Tibial artery (tissue), 4 donors: ENCODE data around the gene TSPAN9.

ENCODE experiments used
- DNase-seq, 2 donors: peaks; one replicate each; pipeline ENCODE4 v3.0.0-alpha.2; 2019
- H3K27ac ChIP-seq, 2 donors: fragments of 200-600 bp; sonication (generic) in 1 of 2; 1 replicate in 1 of 2; 2 replicates in 1 of 2; pipeline ENCODE4 v1.5.1; 2018 to 2019; ENCODE audit warnings: mild to moderate bottlenecking in 1 of 2
- H3K27me3 ChIP-seq, 2 donors: fragments of 200-600 bp; sonication (generic) in 1 of 2; one replicate each; pipeline versions ENCODE4 v1.5.1 to v1.6.0; 2016 to 2019
- H3K36me3 ChIP-seq, 3 donors: fragments of 200-600 bp; sonication (generic) in 2 of 3; one replicate each; pipeline ENCODE4 v1.5.1; 2016 to 2019; ENCODE audit warnings: mild to moderate bottlenecking in 2 of 3
- H3K4me1 ChIP-seq, 4 donors: fragments of 200-600 bp; sonication (generic) in 2 of 4; 1 replicate in 3 of 4; 2 replicates in 1 of 4; pipeline ENCODE4 v1.5.1; 2016 to 2019
- H3K4me3 ChIP-seq, 2 donors: fragments of 200-600 bp; sonication (generic) in 1 of 2; 1 replicate in 1 of 2; 2 replicates in 1 of 2; pipeline ENCODE4 v1.5.1; 2018 to 2019; ENCODE audit warnings: mild to moderate bottlenecking in 2 of 2
- H3K9me3 ChIP-seq, 3 donors: fragments of 200-600 bp; sonication (generic) in 1 of 3; one replicate each; pipeline ENCODE4 v1.5.1; 2016 to 2019
- intact Hi-C: fragments of 100-400 bp; cut with DNase I; formaldehyde crosslinking; loops from one replicate; pipeline ENCODE4 v1.15.0; 2023; ENCODE audit warnings: low total_unique reads
- TF ChIP-seq, protein P1 (sequence below), 2 experiments: fragments of 200-600 bp in 1 of 2; fragments of 450-650 bp in 1 of 2; IDR thresholded peaks; one replicate each; pipeline ENCODE4 v1.5.1; 2017 to 2019; ENCODE audit warnings: antibody characterized with exemption in 2 of 2, mild to moderate bottlenecking in 1 of 2, moderate library complexity in 1 of 2

Gene TSPAN9

DNA sequence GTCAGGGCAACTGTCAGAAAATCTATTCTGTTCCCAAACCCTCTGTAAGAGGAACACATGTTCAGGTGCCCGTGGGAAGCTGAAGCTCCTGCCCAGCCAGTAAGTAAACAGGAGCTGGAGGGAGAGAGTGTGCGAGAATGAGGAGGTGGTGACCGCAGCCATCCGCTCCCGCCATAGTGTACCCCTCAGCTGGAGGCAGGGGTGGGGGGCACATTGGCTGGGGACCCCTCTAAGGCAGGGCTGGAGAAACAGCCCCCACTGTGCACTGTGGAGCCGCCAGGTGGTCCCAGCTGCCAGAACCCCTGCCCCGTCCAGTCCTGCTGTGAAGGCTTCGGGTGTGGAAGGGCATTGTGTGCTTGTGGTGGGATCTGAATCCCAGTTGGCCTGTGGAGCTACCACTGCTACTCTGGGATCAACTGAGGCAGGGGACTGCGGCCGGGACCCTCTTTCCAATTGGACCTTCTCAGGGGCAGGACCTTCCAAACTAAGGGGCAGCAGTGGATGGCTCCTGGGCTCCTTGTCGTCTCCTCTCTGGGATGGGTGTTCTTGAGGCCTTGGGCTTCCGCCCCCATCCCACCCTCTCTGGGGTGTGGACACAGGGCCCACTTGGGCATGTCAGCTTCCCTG, 59.6 kb downstream of the TSPAN9 start:
- H3K27ac ChIP-seq, result no peak overlapping the region
- no peak for DNase-seq
- TF ChIP-seq, protein P1, sequence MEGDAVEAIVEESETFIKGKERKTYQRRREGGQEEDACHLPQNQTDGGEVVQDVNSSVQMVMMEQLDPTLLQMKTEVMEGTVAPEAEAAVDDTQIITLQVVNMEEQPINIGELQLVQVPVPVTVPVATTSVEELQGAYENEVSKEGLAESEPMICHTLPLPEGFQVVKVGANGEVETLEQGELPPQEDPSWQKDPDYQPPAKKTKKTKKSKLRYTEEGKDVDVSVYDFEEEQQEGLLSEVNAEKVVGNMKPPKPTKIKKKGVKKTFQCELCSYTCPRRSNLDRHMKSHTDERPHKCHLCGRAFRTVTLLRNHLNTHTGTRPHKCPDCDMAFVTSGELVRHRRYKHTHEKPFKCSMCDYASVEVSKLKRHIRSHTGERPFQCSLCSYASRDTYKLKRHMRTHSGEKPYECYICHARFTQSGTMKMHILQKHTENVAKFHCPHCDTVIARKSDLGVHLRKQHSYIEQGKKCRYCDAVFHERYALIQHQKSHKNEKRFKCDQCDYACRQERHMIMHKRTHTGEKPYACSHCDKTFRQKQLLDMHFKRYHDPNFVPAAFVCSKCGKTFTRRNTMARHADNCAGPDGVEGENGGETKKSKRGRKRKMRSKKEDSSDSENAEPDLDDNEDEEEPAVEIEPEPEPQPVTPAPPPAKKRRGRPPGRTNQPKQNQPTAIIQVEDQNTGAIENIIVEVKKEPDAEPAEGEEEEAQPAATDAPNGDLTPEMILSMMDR (IDR thresholded peaks at IDR 0.05), result no peak
- H3K4me1 ChIP-seq, result peaks cover 0 to 61% (median 33%) of the 10 kb centered on the region in 4 donors
- H3K36me3 ChIP-seq, result no peaks in the 10 kb centered on the region
- intact Hi-C loops, result loop anchor here (2.0 kb wide), 2 partner anchors 64 to 138 kb away; no protein-coding TSS in a partner anchor
- no peak overlapping the region for H3K4me3 ChIP-seq
- H3K9me3 ChIP-seq, result no peaks in the 10 kb centered on the region
- no peaks in the 10 kb centered on the region for H3K27me3 ChIP-seq

DNA sequence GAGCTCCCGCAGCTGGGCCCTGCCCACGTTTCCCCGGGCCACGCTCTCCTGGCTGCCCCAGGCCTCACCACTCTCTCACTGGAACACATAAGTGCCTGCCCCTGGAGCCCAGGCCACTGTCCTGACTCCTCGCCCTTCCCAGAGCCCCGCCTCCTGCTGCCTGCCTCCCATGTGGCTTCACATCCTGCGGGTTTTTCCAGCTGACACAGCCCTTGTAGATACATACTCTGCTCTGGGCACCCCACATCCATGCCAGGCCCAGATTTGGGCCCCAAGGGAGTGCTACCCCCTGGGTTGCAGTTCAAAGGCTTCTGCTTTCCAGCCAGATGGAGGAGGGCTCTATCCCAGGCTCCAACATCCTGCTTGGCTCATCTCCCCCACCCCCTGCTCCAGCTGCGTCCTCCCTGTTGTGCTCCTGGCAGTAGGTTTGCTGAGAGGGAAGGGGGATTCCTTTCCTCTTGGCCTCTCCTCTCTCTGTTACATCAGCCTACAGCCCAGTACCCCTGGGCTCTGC, 60.1 kb downstream of the TSPAN9 start:
- no peaks in the 10 kb centered on the region for H3K9me3 ChIP-seq
- no peak overlapping the region for H3K4me3 ChIP-seq
- no peaks in the 10 kb centered on the region for H3K27me3 ChIP-seq
- H3K4me1 ChIP-seq, result peaks cover 0 to 56% (median 34%) of the 10 kb centered on the region in 4 donors
- TF ChIP-seq, protein P1 (IDR thresholded peaks at IDR 0.05), result no peak
- no peak overlapping the region for H3K27ac ChIP-seq
- no peaks in the 10 kb centered on the region for H3K36me3 ChIP-seq
- intact Hi-C loops, result loop anchor here (2.0 kb wide), 2 partner anchors 63 to 137 kb away; no protein-coding TSS in a partner anchor
- peak in 1 of 2 donors; percentile 79 for DNase-seq

DNA sequence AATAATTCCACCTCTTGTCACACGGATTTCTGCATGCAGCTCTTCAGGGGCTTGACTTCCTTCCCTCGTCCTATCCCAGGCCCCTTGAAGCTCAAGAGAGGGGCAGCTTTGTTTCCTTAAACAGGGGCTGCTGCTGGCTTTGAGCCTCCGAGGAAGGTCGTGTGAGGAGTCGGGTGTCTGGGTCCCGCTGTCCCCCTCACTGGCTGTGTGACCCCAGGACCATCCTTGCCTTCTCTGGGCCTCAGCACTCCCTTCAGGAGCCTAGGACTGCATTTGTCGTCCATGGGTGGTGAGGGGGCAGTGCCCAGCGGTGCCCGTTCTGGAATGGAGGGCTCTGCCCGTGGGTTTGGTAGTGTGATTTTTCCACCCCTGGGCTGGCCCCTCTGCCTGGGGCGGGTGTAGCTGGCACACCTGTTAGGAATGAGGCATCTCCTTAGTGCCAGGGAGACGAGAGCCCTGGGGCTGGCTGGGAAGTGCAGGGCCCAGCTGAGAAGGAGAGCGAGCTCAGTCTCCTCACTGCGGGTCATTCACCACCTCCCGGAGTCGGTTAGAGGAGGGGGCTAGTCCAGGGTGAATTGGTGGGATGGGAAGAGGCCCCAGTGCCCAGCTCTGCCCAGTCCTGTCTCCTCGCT, 60.8 kb downstream of the TSPAN9 start:
- TF ChIP-seq, protein P1 (IDR thresholded peaks at IDR 0.05), result no peak
- Histone ChIP-seq H3K9me3 (no peaks in the 10 kb centered on the region), H3K36me3 (no peaks in the 10 kb centered on the region), H3K27ac (no peak overlapping the region), H3K4me1 (peaks cover 0 to 50% (median 29%) of the 10 kb centered on the region in 4 donors), H3K27me3 (no peaks in the 10 kb centered on the region), H3K4me3 (no peak overlapping the region)
- no peak for DNase-seq
- intact Hi-C loops, result loop anchor here (2.0 kb wide), 2 partner anchors 63 to 137 kb away; no protein-coding TSS in a partner anchor

GRCh38 chr12:3138941-3139511, 61.8 kb downstream of the TSPAN9 start:
- Histone ChIP-seq H3K27me3 (no peaks in the 10 kb centered on the region), H3K4me1 (peaks cover 0 to 39% (median 21%) of the 10 kb centered on the region in 4 donors), H3K27ac (no peak overlapping the region), H3K9me3 (no peaks in the 10 kb centered on the region), H3K4me3 (no peak overlapping the region), H3K36me3 (no peaks in the 10 kb centered on the region)
- DNase-seq, result no peak
- TF ChIP-seq, protein P1 (IDR thresholded peaks at IDR 0.05), result no peak
- intact Hi-C loops, result no loop called here

DNA sequence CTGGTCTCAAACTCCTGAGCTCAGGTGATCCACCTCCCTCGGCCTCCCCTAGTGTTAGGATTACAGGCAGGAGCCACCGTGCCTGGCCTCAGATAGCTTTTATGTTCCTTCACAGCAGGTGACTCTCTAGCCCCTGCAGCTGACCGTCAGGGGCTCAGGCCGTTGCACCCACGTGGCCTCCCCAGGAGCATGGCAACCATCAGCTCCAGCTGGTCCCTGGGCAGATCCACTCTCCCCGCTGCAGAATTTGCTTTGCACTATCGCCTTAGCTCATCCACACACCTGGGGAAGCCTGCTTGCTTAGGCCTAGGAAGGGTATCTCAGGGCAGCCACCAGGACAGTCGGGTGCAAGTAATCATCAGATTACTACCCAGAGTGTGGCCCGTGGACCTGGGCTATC, 62.6 kb downstream of the TSPAN9 start:
- DNase-seq, result no peak
- Histone ChIP-seq H3K27me3 (no peaks in the 10 kb centered on the region), H3K4me1 (peaks cover 0 to 38% (median 21%) of the 10 kb centered on the region in 4 donors), H3K4me3 (no peak overlapping the region), H3K27ac (no peak overlapping the region), H3K9me3 (no peaks in the 10 kb centered on the region), H3K36me3 (no peaks in the 10 kb centered on the region)
- TF ChIP-seq, protein P1 (IDR thresholded peaks at IDR 0.05), result no peak
- intact Hi-C loops, result no loop called here
